Cardiac septum (tissue), 1 donor: ENCODE data around the gene KLRF2. TPM values are rescaled to one million over a fixed set of nuclear protein-coding genes. Genes with fewer than 3 reads are reported as not detected.
"Not testable (repeated sequence)": the region's sequence is repeated elsewhere in the genome, so short reads cannot be mapped to it uniquely, and the experiment has no call there.

Experiments
- DNase-seq: peaks from one replicate; pipeline ENCODE4 v3.0.0-alpha.2; 2020; ENCODE audit warnings: low spot score
- intact Hi-C: fragments of 100-400 bp; cut with DNase I; formaldehyde crosslinking; loops from one replicate; pipeline ENCODE4 v1.14.0; 2022
- long read RNA-seq: library from polyadenylated mRNA; unstranded; transcript quantifications from one replicate; pipeline ENCODE4 v2.0.0, GENCODE V29; 2021
- total RNA-seq: library from RNA; stranded (reverse); fragmentation: NEBNext Ultra II Directional; extraction: Animal tissue kit (Norgen Biotek cat#: 25700); gene quantifications from one replicate; pipeline ENCODE4 v1.2.1, GENCODE V29; 2021
- donor health status: DM: no; HTN: no; CAD: no.

The KLRF2 gene, protein sequence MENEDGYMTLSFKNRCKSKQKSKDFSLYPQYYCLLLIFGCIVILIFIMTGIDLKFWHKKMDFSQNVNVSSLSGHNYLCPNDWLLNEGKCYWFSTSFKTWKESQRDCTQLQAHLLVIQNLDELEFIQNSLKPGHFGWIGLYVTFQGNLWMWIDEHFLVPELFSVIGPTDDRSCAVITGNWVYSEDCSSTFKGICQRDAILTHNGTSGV
- not detected for total RNA-seq
- long read RNA-seq: 0 reads

DNA sequence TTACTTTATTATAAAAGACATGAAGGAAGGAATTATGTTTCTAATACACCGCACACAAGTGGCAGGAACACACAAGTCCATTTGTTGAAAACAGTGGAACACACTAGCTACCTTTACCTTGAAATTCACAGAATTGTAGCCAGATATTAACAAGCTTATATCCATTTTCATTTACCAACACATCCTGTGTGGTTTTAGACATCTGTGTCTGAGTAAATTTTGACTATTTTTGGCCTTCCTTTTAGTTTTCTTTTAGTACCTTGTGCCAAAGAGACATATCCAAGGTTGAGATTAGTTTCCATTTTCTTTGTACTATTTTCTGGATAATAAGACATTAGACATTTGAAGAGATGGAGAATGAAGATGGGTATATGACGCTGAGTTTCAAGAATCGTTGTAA, at the start of gene KLRF2:
Gene KLRF2 (plus strand): TSS at position 244 of the 400 bp plus-strand sequence. CDS start 107 bp downstream, at position 351.
- intact Hi-C loops: no loop called here
- DNase-seq: no peak

DNA sequence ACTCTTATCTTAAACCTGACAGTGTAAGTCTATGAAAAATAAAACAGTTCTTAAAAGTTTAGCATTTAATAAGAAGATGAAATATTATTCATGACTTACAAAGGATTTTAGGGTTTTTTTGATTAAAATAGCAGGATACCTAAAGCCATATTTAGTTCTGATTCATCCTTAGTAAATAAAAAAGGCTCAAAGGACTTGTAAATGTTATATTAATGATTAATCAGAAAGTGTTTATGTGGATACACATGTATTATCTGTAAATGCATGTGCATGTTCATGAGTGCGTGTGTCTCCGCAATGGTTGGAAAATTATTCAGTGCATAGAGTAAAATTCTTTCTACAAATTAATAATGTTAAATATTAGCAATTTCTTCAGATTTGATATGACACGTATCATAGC, 49.6 kb upstream of the KLRF2 start:
- DNase-seq: no peak

DNA sequence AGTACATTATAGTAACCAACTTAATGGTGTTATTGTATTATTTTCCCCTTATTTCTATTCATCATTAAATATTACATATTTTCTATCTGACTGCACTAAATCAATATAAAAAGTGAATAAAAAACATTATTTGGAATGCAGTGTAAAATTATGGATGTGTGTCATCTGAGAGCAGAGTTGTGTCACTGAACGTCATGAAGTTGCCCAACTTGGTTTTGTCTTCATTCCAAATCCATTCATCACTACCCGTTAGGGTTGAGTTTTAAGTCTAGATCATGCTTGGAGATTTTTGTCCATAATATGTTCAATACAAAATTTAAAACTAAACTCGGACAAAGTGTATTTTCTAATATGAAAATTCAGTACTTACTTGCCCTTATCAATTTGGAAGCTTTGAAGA, 37.9 kb upstream of the KLRF2 start:
- no peak for DNase-seq
- intact Hi-C loops: no loop called here

More for the DNA sequence above, 49.6 kb upstream of the KLRF2 start:
- intact Hi-C loops: no loop called here

GRCh38 chr12:9848899-9849298, 32.4 kb upstream of the KLRF2 start:
- no peak for DNase-seq
- intact Hi-C loops: no loop called here

- DNase-seq: no peak
- intact Hi-C loops: no loop called here
These were observed 30.2 kb upstream of the KLRF2 start for GRCh38 chr12:9851050-9851449.

DNA sequence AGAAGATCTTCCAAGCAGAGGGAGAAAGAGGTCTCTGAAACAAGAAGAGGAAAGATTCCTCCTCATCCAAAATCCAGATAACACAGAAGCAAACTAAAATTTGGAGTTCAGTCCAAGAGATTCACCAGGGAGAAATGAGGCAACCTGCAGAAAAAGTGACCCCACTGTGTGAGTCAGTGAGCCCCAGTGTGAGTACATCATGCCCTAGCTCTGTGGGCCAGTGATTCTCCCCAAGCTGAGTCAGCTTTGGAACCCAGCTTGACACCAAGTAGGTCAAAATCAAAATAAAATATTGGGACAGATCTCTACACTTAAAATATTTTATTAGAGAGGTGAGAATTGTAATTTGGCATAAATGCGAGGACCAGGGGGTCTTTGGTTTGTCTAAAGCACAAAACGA, 29.4 kb upstream of the KLRF2 start:
- intact Hi-C loops: no loop called here
- no peak for DNase-seq

DNA sequence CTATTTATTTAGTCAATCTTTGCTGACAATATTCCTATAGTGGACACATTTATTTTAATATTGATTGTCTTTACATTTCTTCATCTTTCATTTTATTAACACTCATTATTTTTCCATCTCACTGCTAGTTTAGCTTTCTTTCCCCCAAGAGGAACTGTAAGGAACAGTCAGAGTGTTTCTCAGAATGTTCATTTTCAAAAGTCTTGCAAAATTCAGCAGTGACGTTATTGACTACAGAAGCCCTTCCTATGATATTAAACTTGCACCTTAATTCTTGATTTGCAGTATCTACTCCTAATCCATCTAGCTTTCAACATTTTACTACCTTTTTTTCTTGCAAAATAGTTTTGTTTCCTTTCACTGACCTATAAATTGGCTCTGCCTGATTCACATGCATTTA, 25.1 kb upstream of the KLRF2 start:
- intact Hi-C loops: no loop called here

DNA sequence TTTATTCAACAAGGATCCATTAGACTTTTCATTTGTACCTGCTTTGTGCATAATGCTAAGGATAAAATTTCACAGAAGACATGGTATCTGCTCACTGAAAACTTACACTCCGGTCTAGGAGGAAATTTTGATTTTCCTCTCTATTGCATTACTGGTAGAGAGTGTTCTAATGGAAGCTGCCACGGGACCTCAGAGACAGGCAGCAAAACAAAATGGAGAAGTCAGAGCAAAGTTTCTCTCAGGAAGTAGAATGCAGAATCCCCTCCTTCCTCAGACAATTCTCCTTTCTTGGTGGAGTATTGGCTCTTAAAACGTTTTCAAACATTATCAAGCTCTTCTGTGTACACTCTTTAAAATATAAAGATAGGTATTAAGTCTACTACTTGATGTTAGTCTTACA, 24.4 kb upstream of the KLRF2 start:
- no peak for DNase-seq
- intact Hi-C loops: no loop called here

More for the DNA sequence above, 25.1 kb upstream of the KLRF2 start:
- DNase-seq: no peak

DNA sequence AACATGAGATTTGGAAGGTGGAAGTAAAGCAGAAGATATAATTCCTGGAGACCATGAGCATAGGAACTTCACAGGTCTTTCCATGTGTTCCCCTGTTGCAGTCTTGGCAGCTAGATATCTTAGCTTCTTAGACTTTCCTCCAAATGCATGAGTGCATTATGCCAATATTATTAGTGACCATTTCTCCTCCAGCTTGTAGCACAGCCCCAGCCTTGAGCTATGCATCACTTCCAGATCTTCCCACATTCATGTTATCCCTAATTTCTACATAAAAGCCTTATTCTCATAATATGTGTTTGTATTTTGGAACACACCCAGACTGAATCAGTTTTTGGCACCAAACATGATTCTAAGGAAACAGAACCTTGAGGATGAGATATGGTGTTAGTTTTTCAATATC, 23.2 kb upstream of the KLRF2 start:
- intact Hi-C loops: no loop called here
- no peak for DNase-seq

DNA sequence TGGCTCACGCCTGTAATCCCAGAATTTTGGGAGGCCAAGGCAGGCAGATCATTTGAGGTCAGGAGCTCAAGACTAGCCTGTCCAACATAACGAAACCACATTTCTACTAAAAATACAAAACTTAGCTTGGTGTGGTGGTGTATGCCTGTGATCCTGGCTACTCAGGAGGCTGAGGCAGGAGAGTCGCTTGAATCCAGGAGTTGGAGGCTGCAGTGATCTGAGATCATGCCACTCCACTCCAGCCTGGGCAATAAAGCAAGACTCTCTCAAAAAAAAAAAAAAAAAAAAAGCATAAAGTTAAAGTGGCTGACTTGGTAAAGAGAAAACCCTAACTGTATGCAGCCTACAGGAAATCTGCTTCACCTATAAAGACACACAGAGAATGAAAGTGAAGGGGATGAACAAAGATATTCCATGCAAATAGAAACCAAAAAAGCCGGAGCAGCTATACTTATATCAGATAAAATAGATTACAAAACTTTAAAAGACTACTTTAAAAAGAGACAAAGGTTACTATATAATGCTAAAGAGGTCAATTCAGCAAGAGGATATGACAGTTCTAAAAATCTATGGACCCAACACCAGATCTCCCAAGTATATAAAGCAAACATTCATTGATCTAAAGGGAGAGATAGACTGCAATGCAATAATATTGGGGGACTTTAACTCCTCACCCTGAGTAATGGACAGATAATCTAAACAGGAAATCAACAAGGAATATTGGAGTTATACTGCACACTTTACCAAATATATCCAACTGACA, 16.2 kb upstream of the KLRF2 start:
- no peak for DNase-seq
- intact Hi-C loops: loop anchor here (10.0 kb wide), 2 partner anchors 220 to 500 kb away; no protein-coding TSS in a partner anchor

- DNase-seq: no peak
- intact Hi-C loops: loop anchor here (10.0 kb wide), 2 partner anchors 222 to 498 kb away; no protein-coding TSS in a partner anchor
These were observed 14.4 kb upstream of the KLRF2 start for GRCh38 chr12:9866860-9867269.

GRCh38 chr12:9867531-9867930, 13.8 kb upstream of the KLRF2 start:
- intact Hi-C loops: loop anchor here (10.0 kb wide), 2 partner anchors 223 to 497 kb away; no protein-coding TSS in a partner anchor
- DNase-seq: no peak

GRCh38 chr12:9868311-9868801, 12.9 kb upstream of the KLRF2 start:
- no peak for DNase-seq
- intact Hi-C loops: loop anchor here (10.0 kb wide), 2 partner anchors 224 to 496 kb away; no protein-coding TSS in a partner anchor

DNA sequence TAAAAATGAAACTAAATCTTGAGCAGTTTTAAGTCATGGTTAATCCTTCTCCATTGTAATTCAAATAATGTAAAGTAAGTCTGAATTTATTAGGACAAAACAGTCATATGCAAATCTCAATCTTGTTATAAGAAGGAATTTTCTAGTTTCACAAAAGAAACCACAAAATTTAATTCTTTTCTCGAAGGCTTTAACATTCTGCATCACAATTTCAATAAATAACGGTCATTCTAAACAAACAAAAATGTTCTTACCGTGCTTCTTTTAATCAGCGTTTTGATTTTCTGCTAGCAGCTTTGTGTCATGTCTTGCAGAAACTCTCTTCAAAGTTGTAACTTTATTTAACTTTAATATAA, 12.4 kb upstream of the KLRF2 start:
- DNase-seq: no peak
- intact Hi-C loops: loop anchor here (10.0 kb wide), 2 partner anchors 224 to 496 kb away; no protein-coding TSS in a partner anchor

DNA sequence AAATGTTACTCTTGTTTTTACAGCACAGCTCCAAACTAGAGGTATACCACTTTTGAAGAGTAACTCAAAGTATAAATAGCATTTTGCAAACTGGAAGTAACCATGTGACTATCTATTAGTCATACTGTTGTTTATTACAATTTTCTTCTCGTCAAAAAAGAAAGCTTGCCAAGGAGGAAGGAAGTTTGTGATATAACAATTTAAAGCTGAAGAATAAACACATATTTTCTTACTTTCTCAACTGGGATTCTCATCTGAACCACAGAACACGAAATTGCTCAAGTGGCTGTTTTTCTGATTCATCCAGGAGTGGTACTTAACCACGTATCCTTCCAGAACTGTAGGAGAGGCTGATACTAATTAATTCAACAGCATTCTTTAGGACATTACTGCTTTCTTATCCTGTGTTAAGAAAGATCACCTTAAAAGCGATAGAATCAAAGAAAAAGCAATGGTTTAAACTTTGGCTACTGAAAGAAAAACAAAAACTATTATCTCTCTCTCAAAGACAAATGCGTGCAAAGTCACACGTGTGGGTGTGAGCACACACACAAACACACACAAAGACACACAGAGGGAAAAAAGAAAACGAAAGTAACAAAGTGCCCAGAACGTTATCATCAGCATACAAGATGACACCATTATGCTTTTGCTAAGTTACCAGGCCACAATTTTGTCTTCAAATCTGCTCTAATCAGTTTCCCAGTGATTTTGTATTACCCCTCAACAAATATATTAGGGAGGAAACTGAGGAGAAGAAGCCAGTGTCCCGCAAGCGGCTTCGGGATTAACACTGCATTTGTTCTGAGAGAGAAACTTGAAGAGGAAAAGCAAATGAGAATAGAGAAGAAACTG, 11.8 kb upstream of the KLRF2 start, which contains the start of gene CLEC2B:
Gene CLEC2B (minus strand): TSS at position 48 of the 855 bp plus-strand sequence.
- DNase-seq: no peak
- intact Hi-C loops: loop anchor here (10.0 kb wide), 2 partner anchors 225 to 495 kb away; no protein-coding TSS in a partner anchor

GRCh38 chr12:9870286-9870866, 10.9 kb upstream of the KLRF2 start:
- no peak for DNase-seq
- intact Hi-C loops: no loop called here

DNA sequence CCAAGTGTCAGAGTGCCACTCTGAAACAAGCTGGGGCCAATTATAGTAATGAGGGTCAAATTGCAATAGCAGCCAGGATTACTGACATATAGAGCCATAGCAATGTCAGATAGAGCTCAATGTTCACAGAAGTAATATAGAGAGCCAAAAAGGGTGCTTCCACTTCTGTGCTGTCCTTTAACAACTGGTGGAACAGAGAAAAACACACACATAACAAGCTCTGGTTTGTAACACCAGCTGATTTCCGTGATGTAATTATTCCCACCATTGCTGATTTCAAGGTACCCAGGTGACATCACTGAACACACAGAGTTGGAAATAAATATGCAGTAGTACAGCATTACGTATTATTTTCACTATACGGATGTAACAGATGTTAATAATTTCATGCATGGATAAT, 9.1 kb upstream of the KLRF2 start:
- no peak for DNase-seq
- intact Hi-C loops: no loop called here

- no peak for DNase-seq
- intact Hi-C loops: no loop called here
These were observed 8.5 kb upstream of the KLRF2 start for GRCh38 chr12:9872742-9873141.

DNA sequence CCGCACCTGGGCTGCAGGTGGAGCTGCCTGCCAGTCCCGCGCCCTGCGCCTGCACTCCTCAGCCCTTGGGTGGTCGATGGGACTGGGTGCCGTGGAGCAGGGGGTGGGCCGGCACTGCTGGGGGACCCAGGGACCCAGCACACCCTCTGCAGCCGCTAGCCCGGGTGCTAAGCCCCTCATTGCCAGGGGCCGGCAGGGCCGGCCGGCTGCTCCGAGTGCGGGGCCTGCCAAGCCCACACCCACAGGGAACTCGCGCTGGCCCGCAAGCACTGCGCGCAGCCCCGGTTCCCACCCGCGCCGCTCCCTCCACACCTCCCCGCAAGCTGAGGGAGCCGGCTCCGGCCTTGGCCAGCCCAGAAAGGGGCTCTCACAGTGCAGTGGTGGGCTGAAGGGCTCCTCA, 5.2 kb upstream of the KLRF2 start:
- not testable (repeated sequence) for DNase-seq

More for the DNA sequence above, 5.2 kb upstream of the KLRF2 start:
- intact Hi-C loops: not testable (repeated sequence)
